Measurements from ENCODE around the gene CLOCK. TPM values are rescaled to one million over a fixed set of nuclear protein-coding genes. Genes with fewer than 3 reads are reported as not detected.

CLOCK gene
- total RNA-seq, 1 donor from 2014 or later, result 13.6 TPM

GRCh38 chr4:55380576-55380975, 166.1 kb downstream of the CLOCK start:
- Histone ChIP-seq H3K4me3 (ENCODE audit: low read length in 3 of 3) (no peak overlapping the region), H3K4me1 (ENCODE audit: control insufficient read depth in 3 of 3, insufficient read depth in 3 of 3, low read length in 3 of 3) (no peaks in the 10 kb centered on the region), H3K27ac (ENCODE audit: low read depth, low read length) (no peak overlapping the region), H3K36me3 (ENCODE audit: control insufficient read depth in 3 of 3, insufficient read depth in 3 of 3, low read length in 3 of 3) (no peaks in the 10 kb centered on the region), H3K9ac (ENCODE audit: low read depth in 1 of 3, low read length in 3 of 3) (no peak overlapping the region), H3K27me3 (ENCODE audit: control insufficient read depth in 3 of 3, insufficient read depth in 3 of 3, low read length in 3 of 3) (no peaks in the 10 kb centered on the region), H3K9me3 (ENCODE audit: control insufficient read depth in 3 of 3, low read length in 3 of 3) (no peaks in the 10 kb centered on the region)

GRCh38 chr4:55378617-55379467, 167.9 kb downstream of the CLOCK start:
- H3K36me3 ChIP-seq (ENCODE audit: control insufficient read depth in 3 of 3, insufficient read depth in 3 of 3, low read length in 3 of 3), result no peaks in the 10 kb centered on the region
- H3K9me3 ChIP-seq (ENCODE audit: control insufficient read depth in 3 of 3, low read length in 3 of 3), result no peaks in the 10 kb centered on the region
- H3K27me3 ChIP-seq (ENCODE audit: control insufficient read depth in 3 of 3, insufficient read depth in 3 of 3, low read length in 3 of 3), result no peaks in the 10 kb centered on the region
- no peak overlapping the region for H3K27ac ChIP-seq (ENCODE audit: low read depth, low read length)
- no peak overlapping the region for H3K9ac ChIP-seq (ENCODE audit: low read depth in 1 of 3, low read length in 3 of 3)
- H3K4me1 ChIP-seq (ENCODE audit: control insufficient read depth in 3 of 3, insufficient read depth in 3 of 3, low read length in 3 of 3), result no peaks in the 10 kb centered on the region
- no peak overlapping the region for H3K4me3 ChIP-seq (ENCODE audit: low read length in 3 of 3)

Small RNAs within 50 kb of the gene (small RNA-seq; reads per million reads assigned to genes)
- gene RF00019, result not detected

Other genes with a start within 250 kb of the CLOCK start
- 4.2 TPM for gene SRD5A3, start 200.7 kb downstream of the CLOCK start, total RNA-seq
- gene TMEM165, start 151.0 kb downstream of the CLOCK start, total RNA-seq, result 88.7 TPM
- not detected for gene PDCL2, start 45.3 kb upstream of the CLOCK start, total RNA-seq
- not detected for gene NMU, start 89.4 kb upstream of the CLOCK start, total RNA-seq

All from skeletal muscle tissue (tissue), 5 donors.